GM18517 (cell line): ENCODE data around the gene WDPCP.

Experiments used
- ATAC-seq: cut with Tn5 transposase; IDR thresholded peaks from one replicate; pipeline ENCODE4 v1.9.1; 2021; ENCODE audit warnings: mild to moderate bottlenecking, moderate library complexity; ENCODE audit not compliant: unreplicated experiment

Gene WDPCP

GRCh38 chr2:63545023-63545422 is 43.3 kb downstream of the WDPCP start:
- no peak for ATAC-seq

DNA sequence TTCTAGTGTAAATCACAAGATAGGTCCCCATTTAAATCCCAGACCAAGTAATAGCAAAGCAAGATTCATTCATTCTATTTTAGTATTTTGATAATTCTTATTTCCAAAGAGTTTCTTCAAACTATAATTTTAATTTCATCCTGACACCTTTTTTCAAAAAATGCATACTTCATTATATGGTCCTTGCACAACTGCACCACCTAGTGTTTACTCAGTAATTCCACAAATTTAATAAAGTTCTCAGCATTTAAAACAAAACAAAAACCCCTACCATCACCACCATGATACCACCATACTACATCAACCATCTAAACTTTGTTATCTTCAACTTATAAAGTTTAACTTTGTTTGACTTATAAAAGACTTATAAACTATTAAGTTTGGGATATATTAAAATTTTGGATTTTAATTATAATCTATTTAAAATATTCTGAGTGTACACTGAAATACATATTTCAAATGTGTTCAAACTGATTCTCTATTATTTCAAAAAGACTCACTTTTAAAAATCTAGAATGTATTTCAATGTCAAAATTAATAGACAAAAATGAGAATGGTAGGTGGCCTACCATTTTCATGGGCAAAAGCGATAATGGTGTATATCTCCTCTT is 44.2 kb downstream of the WDPCP start:
- ATAC-seq, result no peak

- no peak for ATAC-seq
These were observed 48.7 kb downstream of the WDPCP start for GRCh38 chr2:63539416-63540162.

DNA sequence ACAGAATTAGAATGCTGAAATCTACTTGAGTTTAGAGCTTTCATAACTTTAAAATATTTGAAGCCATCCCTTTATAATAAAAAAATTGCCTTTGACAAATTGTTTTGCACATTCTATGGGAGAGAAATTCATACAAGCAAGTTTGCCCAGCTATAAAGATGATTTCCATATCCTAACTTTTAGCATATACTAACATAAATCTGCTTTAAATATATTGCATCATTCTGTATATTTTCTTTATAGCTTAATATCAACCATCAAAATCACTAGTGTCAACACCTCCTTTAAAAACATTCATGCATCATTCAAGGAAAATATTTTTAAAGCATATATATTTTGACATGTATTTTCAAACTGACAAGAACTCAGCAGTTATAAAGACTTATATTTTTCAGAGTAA is 49.9 kb downstream of the WDPCP start:
- no peak for ATAC-seq

- no peak for ATAC-seq
These were observed 51.0 kb downstream of the WDPCP start for GRCh38 chr2:63537306-63537705.

GRCh38 chr2:63530704-63531279 is 57.5 kb downstream of the WDPCP start:
- ATAC-seq, result no peak

GRCh38 chr2:63525905-63526304 is 62.4 kb downstream of the WDPCP start:
- no peak for ATAC-seq

DNA sequence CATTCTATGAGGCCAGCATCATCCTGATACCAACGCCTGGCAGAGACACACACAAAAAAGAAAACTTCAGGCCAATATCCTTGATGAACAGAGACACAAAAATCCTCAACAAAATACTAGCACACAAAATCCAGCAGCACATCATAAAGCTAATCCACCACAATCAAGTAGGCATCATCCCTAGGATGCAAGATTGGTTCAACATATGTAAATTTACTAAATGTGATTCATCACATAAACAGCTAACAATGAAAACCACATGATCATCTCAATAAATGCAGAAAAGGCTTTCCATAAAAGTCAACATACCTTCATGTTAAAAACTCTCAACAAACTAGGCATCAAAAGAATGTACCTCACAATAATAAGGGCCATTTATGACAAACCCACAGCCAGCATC is 65.3 kb downstream of the WDPCP start:
- ATAC-seq, result no peak

GRCh38 chr2:63520793-63521192 is 67.5 kb downstream of the WDPCP start:
- ATAC-seq, result no peak

DNA sequence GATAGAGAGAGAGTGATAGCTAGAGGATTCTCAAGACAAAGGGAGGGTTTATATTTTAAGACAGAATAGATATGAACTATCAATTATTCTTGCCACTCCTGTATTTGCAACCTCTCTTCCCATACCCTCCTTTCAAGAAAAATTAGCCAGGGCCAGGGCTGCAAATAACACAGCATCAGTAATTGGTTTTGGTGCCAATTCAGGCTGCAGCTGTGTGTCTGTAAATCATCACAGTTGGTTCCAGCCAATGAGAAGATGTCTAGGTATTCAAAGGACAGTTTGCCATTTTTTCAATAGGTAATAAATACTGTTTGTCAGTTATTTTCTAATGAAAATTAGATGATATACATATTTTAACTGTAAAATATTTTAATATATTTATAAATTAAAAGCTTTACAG is 73.5 kb downstream of the WDPCP start:
- ATAC-seq, result no peak

GRCh38 chr2:63514237-63514716 is 74.0 kb downstream of the WDPCP start:
- no peak for ATAC-seq

DNA sequence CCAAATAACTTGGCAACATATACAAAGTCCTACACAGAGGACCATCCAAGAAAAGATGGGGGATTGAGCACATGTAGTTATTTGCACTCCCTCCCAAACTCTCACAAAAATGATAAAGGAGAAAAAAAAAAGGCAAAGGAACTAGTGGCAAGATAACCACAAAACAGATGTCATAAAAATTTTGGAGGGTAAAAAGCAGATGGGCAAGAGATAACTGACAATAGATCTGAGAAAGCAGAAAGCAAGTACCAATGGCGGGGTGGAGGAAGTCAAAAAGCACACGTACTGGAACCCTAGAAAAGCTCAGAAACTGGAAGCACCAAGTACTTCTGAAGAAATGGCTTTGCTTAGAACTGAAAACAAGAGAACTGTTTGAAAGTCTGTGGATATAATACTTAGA is 82.0 kb downstream of the WDPCP start:
- no peak for ATAC-seq

DNA sequence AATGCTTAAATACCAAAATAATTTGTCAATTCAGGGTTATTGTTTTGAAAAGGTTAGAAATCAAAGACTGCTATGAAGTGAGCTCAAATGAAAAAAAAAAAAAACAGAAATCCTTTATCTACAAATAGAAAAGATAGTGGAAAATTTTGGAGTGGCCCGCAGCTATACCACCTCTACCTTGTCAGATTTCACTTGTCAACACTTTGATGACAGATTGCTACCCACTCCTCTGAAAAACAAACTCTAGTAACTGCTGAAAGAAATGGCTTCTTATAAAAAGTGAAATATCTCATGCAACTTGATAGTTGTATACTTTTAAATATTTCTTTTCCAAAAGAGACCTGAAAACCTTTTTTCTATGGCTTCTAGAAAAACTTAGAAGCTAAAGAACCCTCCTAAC is 84.5 kb downstream of the WDPCP start:
- no peak for ATAC-seq

GRCh38 chr2:63500398-63500797 is 87.9 kb downstream of the WDPCP start:
- ATAC-seq, result no peak

DNA sequence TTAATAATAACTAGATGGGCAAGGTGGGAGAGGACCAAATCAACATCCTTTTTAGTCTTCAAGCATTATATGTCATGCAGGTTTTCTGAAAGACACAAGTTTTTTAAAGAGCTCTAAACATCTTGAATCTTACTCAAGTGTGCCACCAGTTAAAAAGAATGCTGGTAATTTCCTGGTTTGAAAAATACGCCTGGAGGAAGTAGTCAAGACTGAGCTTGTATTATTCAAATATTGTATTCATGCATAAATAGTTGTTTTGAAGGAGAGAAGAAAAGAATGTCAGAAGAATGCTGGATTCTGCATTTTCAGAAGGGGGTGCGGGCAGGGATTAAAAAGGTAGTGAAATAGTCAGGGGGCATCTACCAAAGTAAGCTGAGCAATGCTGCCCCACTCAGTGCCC is 90.7 kb downstream of the WDPCP start:
- no peak for ATAC-seq

- ATAC-seq, result no peak
These were observed 93.3 kb downstream of the WDPCP start for GRCh38 chr2:63494968-63495367.

DNA sequence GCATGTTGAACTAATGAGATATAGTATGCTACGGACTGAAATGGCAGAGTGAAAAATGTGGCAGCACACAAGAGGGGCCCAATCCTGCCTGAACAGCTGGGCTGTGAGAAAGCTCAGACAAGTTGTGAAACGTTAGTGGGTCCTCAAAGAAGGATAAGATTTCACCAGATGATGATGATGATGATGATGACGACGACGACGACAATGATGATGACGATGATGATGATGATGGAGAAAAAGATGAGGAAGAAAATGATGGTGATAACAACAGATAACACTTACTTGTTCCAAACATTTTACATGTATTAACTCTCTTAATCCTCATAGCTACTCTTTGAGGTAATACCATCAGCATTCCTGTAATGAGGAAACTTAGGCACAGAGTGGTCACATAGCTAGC is 94.2 kb downstream of the WDPCP start:
- ATAC-seq, result no peak

- ATAC-seq, result no peak
These were observed 100.1 kb downstream of the WDPCP start for GRCh38 chr2:63488118-63488713.

DNA sequence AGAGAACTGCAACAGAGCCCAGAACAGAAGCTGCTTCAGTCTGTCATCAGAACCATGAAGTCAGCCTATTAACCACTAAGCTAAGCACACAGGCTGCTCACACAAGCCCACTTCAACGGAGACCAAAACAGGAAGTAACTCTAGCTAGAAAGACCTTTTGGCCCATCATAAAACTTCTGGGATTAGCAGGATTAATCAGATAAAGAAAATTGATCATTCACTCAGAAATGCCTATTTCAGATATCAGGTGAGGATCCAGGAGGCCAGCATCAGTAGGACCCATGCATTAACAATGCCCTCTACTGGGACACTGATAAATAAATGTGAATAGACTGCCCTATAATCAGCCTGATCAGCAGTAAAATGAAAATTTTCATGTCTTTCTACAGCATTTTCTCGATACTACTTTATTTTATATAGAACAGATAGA is 101.4 kb downstream of the WDPCP start:
- ATAC-seq, result no peak

- ATAC-seq, result no peak
These were observed 103.4 kb downstream of the WDPCP start for GRCh38 chr2:63484901-63485300.

DNA sequence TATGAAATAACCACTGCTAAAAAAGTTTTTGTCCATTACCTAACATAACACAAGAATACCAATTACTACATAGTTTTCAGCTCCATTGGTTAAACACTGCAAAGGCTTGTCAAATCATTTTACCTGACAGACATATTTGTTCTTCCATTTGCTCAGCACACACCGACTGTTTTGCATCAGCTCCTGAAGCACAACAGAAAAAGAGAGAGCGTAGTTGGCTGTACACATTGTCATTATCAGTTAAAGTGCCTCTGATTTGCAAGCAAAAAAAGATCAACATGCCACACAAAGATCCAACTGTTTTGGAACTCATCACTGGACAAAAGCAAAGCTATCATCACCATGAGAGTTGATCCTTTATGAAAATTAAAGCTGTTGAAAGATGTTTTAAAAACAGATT is 103.8 kb downstream of the WDPCP start:
- no peak for ATAC-seq

DNA sequence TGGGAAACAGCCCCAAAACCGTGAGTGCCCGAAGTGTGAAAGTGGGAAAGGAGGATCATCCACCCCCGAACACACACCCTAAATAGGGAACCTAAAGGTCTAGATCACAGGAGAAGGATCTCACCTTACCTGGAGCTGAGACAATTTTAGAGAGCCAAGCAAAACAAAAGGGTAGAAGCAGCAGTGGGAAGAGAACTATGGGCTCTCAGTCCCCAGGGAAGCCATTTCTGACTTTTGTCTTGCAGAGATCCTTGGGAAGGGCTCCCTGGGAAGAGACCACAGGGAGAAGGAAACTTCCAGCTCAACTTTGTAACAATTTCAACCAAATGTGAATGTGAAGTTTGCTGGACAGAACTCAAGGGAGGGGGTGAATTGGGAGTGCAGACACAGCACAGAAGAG is 110.6 kb downstream of the WDPCP start:
- ATAC-seq, result no peak
